Measurements from ENCODE around the gene CTNND2.

DNA sequence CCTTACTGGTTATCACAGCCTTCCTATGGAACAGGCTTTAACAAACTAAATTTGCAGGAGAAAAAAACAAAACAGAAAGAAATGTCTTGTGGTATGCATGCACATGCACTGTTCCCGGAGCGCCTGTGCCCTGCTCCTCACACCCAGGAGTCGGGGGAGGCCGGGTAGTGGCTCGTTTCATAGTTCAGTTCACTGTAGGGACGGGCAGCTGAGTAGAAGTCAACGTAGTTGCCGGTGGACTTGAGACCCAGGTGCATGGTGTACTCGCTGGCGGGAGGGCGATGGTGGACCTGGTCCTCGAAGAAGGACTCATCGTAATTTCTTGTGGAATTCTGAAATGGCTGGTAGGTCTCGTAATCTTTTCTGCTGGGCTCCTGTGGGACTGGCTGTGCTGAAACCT, 930.9 kb downstream of the CTNND2 start:
- TF ChIP-seq, protein P1, sequence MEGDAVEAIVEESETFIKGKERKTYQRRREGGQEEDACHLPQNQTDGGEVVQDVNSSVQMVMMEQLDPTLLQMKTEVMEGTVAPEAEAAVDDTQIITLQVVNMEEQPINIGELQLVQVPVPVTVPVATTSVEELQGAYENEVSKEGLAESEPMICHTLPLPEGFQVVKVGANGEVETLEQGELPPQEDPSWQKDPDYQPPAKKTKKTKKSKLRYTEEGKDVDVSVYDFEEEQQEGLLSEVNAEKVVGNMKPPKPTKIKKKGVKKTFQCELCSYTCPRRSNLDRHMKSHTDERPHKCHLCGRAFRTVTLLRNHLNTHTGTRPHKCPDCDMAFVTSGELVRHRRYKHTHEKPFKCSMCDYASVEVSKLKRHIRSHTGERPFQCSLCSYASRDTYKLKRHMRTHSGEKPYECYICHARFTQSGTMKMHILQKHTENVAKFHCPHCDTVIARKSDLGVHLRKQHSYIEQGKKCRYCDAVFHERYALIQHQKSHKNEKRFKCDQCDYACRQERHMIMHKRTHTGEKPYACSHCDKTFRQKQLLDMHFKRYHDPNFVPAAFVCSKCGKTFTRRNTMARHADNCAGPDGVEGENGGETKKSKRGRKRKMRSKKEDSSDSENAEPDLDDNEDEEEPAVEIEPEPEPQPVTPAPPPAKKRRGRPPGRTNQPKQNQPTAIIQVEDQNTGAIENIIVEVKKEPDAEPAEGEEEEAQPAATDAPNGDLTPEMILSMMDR (conservative IDR thresholded peaks at IDR 0.05) = no peak
- TF ChIP-seq ZFX (IDR thresholded peaks at IDR 0.05) = no peak

Data from C4-2B (cell line).